OCI-LY7 (cell line): ENCODE data around the gene PDZRN4.

Experiments
- EZH2phosphoT487 ChIP-seq: fragments of 200-600 bp; sonication (generic); IDR thresholded peaks from 2 replicates; pipeline ENCODE4 v1.6.1; 2018; ENCODE audit warnings: low read depth, borderline replicate concordance, mild to moderate bottlenecking, mixed run types, antibody characterized with exemption, low read length, moderate library complexity, mixed read lengths
- TF ChIP-seq, protein P1 (sequence below): fragments of 200-600 bp; sonication (generic); conservative IDR thresholded peaks from 2 replicates; pipeline ENCODE4 v1.5.1; 2014; ENCODE audit warnings: mild to moderate bottlenecking, antibody characterized with exemption, low read length, moderate library complexity, mixed read lengths

DNA sequence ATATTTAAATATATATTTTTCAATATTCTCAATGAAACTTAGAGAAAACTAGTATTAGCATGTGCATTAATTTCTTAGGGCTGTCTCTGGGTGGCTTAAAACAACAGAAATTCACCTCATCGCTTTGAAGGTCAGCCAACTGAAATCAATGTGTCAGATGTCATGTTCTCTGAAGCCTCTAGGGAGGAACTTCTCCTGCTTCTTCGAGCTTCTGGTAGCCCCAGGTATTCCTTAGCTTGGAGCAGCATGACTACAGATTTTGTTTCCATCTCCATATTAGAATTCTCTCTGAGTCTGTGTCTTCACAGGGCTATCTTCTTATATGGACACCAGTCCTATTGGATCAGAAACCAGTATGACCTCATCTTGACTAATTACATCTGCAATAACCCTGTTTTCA, 221.5 kb downstream of the PDZRN4 start:
- TF ChIP-seq, protein P1, sequence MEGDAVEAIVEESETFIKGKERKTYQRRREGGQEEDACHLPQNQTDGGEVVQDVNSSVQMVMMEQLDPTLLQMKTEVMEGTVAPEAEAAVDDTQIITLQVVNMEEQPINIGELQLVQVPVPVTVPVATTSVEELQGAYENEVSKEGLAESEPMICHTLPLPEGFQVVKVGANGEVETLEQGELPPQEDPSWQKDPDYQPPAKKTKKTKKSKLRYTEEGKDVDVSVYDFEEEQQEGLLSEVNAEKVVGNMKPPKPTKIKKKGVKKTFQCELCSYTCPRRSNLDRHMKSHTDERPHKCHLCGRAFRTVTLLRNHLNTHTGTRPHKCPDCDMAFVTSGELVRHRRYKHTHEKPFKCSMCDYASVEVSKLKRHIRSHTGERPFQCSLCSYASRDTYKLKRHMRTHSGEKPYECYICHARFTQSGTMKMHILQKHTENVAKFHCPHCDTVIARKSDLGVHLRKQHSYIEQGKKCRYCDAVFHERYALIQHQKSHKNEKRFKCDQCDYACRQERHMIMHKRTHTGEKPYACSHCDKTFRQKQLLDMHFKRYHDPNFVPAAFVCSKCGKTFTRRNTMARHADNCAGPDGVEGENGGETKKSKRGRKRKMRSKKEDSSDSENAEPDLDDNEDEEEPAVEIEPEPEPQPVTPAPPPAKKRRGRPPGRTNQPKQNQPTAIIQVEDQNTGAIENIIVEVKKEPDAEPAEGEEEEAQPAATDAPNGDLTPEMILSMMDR = no peak
- no peak for TF ChIP-seq EZH2phosphoT487
